A549 treated with Mapracorat at 1 μM for 4 hours (cell line): ENCODE measurements around the gene CDC34. TPM values are rescaled to one million over a fixed set of nuclear protein-coding genes. Genes with fewer than 3 reads are reported as not detected.

ENCODE experiments used
- total RNA-seq: library from RNA; stranded (reverse); fragments of 200-300 nt; extraction: Qiagen RNA extraction; gene quantifications from 5 replicates; pipeline ENCODE4 v1.2.3, GENCODE V29; 2022

The CDC34 gene
- total RNA-seq = 59.0 to 102 TPM (median 94.1 TPM) in 5 replicates

GRCh38 chr19:531753-532560 lies at the start of gene CDC34:
CDC34 (plus strand) TSS chr19:531760; CDS start chr19:531932, 172 bp downstream.

GRCh38 chr19:496112-496665 lies 35.4 kb upstream of the CDC34 start, which contains the start of gene MADCAM1:
MADCAM1 (plus strand) TSS chr19:496486; CDS start chr19:496500, 14 bp downstream.

GRCh38 chr19:507286-508203 lies 24.0 kb upstream of the CDC34 start, which contains the start of gene TPGS1:
TPGS1 (plus strand) TSS chr19:507497; CDS start chr19:507507, 10 bp downstream.

GRCh38 chr19:543910-544608 lies 12.5 kb downstream of the CDC34 start, which contains the start of gene GZMM:
GZMM (plus strand) TSS chr19:544053; CDS start chr19:544072, 19 bp downstream.

GRCh38 chr19:572140-572742 lies 40.7 kb downstream of the CDC34 start, which contains the start of gene BSG:
BSG (plus strand) TSS chr19:572596; CDS start chr19:572635, 39 bp downstream.

GRCh38 chr19:589693-590395 lies 58.3 kb downstream of the CDC34 start, which contains the start of gene HCN2:
HCN2 (plus strand) TSS chr19:589881; CDS start chr19:589946, 65 bp downstream.

Other genes with a start within 250 kb of the CDC34 start
- gene PLPP2, start 240.4 kb upstream of the CDC34 start, total RNA-seq = 76.6 to 110 TPM (median 101 TPM) in 5 replicates
- 14.0 to 23.9 TPM (median 19.6 TPM) in 5 replicates for gene MIER2, start 187.0 kb upstream of the CDC34 start, total RNA-seq
- gene C2CD4C, start 122.6 kb upstream of the CDC34 start, total RNA-seq = 0.30 to 0.73 TPM (median 0.51 TPM) in 5 replicates
- gene SHC2, start 70.7 kb upstream of the CDC34 start, total RNA-seq = 0.60 to 1.8 TPM (median 1.4 TPM) in 5 replicates
- 0.07 to 0.49 TPM (median 0.45 TPM) in 5 replicates for gene MADCAM1, start 35.3 kb upstream of the CDC34 start, total RNA-seq
- 10.6 to 18.0 TPM (median 17.2 TPM) in 5 replicates for gene TPGS1, start 24.3 kb upstream of the CDC34 start, total RNA-seq
- gene GZMM, start 12.3 kb downstream of the CDC34 start, total RNA-seq = 0.29 to 0.56 TPM (median 0.46 TPM) in 5 replicates
- gene BSG, start 40.8 kb downstream of the CDC34 start, total RNA-seq = 634 to 727 TPM (median 703 TPM) in 5 replicates
- gene HCN2, start 58.1 kb downstream of the CDC34 start, total RNA-seq = 25.9 to 39.7 TPM (median 37.5 TPM) in 5 replicates
- gene POLRMT, start 101.8 kb downstream of the CDC34 start, total RNA-seq = 69.5 to 94.1 TPM (median 92.9 TPM) in 5 replicates
- 0.28 to 0.77 TPM (median 0.72 TPM) in 5 replicates for gene FGF22, start 108.1 kb downstream of the CDC34 start, total RNA-seq
- gene RNF126, start 131.5 kb downstream of the CDC34 start, total RNA-seq = 52.1 to 76.4 TPM (median 74.4 TPM) in 5 replicates
- gene FSTL3, start 144.6 kb downstream of the CDC34 start, total RNA-seq = 190 to 250 TPM (median 228 TPM) in 5 replicates
- 0.18 to 0.23 TPM in 2 of 5 replicates, not detected in the others for gene PRSS57, start 163.7 kb downstream of the CDC34 start, total RNA-seq
- 11.0 to 15.7 TPM (median 14.8 TPM) in 5 replicates for gene PALM, start 177.2 kb downstream of the CDC34 start, total RNA-seq
- gene MISP, start 219.4 kb downstream of the CDC34 start, total RNA-seq = 66.4 to 87.9 TPM (median 83.2 TPM) in 5 replicates